Cardiac muscle cell (in vitro differentiated cells and primary cell): ENCODE measurements around the gene ABHD2. TPM values are rescaled to one million over a fixed set of nuclear protein-coding genes. Genes with fewer than 3 reads are reported as not detected.

Experiments
- DNase-seq, 2 donors: peaks; one replicate each; pipeline versions ENCODE4 v3.0.0 to v3.0.0-alpha.2; 2010 to 2017; ENCODE audit warnings: low read depth in 1 of 2, low spot score in 1 of 2
- H3K27ac ChIP-seq: fragments of 200-600 bp; sonication (generic); 2 replicates; pipeline ENCODE4 v1.5.1; 2016
- H3K27me3 ChIP-seq: fragments of 200-600 bp; sonication (generic); 2 replicates; pipeline ENCODE4 v1.6.0; 2016; ENCODE audit warnings: control low read depth
- H3K36me3 ChIP-seq: fragments of 200-600 bp; sonication (generic); 2 replicates; pipeline ENCODE4 v1.5.1; 2016; ENCODE audit warnings: control low read depth
- H3K4me1 ChIP-seq: fragments of 200-600 bp; sonication (generic); 2 replicates; pipeline ENCODE4 v1.8.1; 2017; ENCODE audit warnings: low read depth, mild to moderate bottlenecking, mixed run types
- H3K4me3 ChIP-seq: fragments of 200-600 bp; sonication (generic); 2 replicates; pipeline ENCODE4 v1.5.1; 2016; ENCODE audit warnings: mild to moderate bottlenecking
- H3K9me3 ChIP-seq: fragments of 200-600 bp; sonication (generic); 2 replicates; pipeline ENCODE4 v1.5.1; 2017; ENCODE audit warnings: low read depth, mild to moderate bottlenecking, control low read depth
- CTCF ChIP-seq: IDR thresholded peaks from 2 replicates; pipeline ENCODE4 v1.5.1; 2012; ENCODE audit warnings: low read depth, mild to moderate bottlenecking, low read length
- polyA plus RNA-seq: library from polyadenylated mRNA; unstranded; fragments of >200 nt; fragmentation: Nextera tagmentation; extraction: Ambion mirVana; gene quantifications from 2 replicates; pipeline ENCODE4 v1.2.1, GENCODE V29; 2016
- total RNA-seq: library from RNA; depleted of rRNA; stranded (reverse); fragments of >200 nt; gene quantifications from 2 replicates; pipeline ENCODE4 v1.2.3, GENCODE V29; 2016

The ABHD2 gene
- total and polyA plus RNA-seq, 2 experiments from 2014 or later: 28.4 to 43.0 TPM

DNA sequence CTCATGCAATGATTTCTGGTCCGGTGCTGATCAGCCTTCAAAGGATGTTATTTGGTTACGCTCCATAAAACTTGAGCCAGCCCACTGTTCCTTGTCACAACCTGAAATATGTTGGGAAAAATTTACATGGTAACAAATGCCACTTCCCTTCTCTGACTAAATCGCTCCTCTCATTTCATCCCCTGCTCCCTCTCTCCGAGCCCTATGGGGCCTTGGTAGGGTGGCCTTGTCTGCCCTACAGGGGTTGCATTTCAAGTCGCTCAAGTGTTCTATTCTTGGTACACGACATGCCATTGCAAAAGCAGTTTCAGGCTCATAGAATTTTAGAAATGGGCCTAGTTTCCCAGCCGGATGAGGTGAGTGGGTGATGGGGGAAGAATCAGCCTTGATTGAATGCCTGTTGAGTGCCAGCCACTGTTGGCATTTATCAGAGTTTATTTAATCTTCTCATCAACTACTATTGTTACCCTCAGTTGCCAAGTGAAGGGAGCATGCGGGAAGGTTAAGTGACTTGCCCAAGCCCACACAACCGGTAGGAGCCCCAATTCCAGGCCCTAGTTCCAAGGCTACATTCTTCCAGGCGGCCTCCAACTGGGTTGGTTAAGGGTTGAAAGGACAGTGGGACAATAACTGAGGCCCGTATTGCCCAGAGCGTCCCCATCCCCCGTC, 961 bp upstream of the ABHD2 start:
- peak in 1 of 2 donors; percentile 66 for DNase-seq
- H3K27ac ChIP-seq: peak overlapping the region; percentile 96

DNA sequence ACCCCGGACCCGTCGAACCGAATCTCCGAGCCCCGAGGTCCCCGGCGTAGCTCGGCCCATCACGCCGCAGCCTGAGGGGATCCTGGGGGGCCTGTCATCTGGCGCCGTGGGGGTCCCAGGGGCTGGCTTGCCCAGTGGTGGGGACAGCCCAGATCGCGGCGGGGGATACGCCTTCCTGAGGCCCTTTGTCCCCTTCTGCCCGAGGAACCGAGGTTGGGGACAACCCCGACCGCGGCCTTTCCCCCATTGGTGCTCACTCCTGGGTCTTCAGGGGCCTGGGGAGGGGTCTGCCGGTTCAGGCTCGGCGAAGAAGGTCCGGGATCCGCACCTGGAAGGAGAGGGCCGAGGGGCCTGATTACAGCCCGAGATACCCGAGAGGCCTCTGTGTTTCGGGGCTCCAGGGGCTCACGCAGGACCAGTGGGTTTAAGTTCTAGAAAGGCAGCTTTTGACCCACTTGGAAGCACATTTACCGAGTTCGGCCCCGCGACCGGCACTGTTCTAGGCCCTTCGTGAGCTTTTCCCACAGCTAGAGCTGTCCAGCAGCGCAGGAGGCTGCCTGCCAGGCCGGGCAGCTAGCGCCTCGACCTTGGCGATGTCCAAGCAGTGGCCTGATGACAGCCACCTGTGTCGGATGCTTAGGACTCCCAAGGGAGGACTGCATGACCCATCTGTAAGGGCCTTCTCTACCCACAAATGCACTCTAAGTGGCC, 504 bp downstream of the ABHD2 start:
- peak overlapping the region; percentile 61 for H3K27ac ChIP-seq
- no peaks in the 10 kb centered on the region for H3K36me3 ChIP-seq
- DNase-seq: peak; percentile 31 to 32
- peaks cover 63% of the 10 kb centered on the region for H3K4me1 ChIP-seq
- no peak for TF ChIP-seq CTCF
- H3K4me3 ChIP-seq: peak overlapping the region; percentile 90
- H3K9me3 ChIP-seq: no peaks in the 10 kb centered on the region
- H3K27me3 ChIP-seq: no peaks in the 10 kb centered on the region

More for the DNA sequence above, 961 bp upstream of the ABHD2 start:
- no peak for TF ChIP-seq CTCF
- H3K4me1 ChIP-seq: peaks cover 54% of the 10 kb centered on the region
- no peaks in the 10 kb centered on the region for H3K9me3 ChIP-seq
- no peaks in the 10 kb centered on the region for H3K27me3 ChIP-seq
- H3K4me3 ChIP-seq: no peak overlapping the region
- no peaks in the 10 kb centered on the region for H3K36me3 ChIP-seq

DNA sequence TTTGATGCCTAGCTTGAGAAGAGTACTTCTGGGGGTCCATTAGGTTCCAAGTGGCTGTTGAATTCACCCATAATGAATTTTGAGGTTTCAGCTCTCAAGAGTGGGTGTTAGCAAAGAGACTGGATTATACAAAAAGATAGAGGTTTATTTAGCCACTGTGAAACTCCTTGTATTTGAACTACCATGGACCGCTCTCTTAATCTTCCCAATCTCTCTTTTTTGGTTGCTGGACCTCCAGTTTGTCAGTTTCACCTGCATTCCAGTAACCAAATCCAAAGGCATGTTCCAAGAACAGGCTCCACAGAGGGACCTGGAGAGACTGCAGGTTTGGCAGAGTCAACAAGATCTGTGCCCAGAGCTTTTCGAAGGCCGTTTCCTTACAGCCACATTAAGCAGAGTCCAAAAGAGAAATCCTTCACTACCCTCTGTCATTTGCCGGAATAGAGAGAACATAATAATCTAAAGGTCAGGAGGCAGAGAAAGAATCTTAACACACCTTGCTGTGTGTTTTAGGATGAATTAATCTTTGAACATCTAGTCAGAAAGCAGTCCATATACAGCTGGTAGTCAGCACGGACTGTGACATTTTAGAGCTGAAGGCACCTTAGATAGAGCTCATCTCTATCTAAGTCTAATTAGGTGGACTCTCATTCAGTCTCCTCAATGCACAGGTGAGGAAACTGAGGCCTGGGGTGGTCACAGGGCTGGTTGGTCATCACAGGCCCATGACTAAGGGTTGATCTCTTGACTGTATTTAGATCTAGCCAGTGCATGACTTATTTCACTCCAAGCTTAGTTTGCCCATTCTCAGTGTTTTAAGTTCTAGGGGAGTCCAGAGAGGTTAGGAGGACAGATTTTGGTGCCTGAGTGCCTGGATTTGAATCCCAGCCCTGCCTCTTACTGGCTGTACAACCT, 1.3 kb downstream of the ABHD2 start:
- DNase-seq: no peak
- no peak overlapping the region for H3K27ac ChIP-seq
- no peaks in the 10 kb centered on the region for H3K36me3 ChIP-seq
- H3K9me3 ChIP-seq: no peaks in the 10 kb centered on the region
- TF ChIP-seq CTCF: no peak
- H3K27me3 ChIP-seq: no peaks in the 10 kb centered on the region
- H3K4me3 ChIP-seq: peak overlapping the region; percentile 90
- peaks cover 68% of the 10 kb centered on the region for H3K4me1 ChIP-seq

GRCh38 chr15:89090791-89091626, 2.8 kb downstream of the ABHD2 start:
- peak; percentile 29 to 80 for DNase-seq
- Histone ChIP-seq H3K4me1 (peaks cover 55% of the 10 kb centered on the region), H3K4me3 (no peak overlapping the region), H3K36me3 (no peaks in the 10 kb centered on the region), H3K27me3 (no peaks in the 10 kb centered on the region), H3K27ac (peak overlapping the region; percentile 69), H3K9me3 (no peaks in the 10 kb centered on the region)
- TF ChIP-seq CTCF: peak; percentile 8
